ENCODE data around the gene IFITM1. TPM values are rescaled to one million over a fixed set of nuclear protein-coding genes. Genes with fewer than 3 reads are reported as not detected.

The IFITM1 gene
- total RNA-seq, 2 experiments from 2014 or later: 286 to 306 TPM

DNA sequence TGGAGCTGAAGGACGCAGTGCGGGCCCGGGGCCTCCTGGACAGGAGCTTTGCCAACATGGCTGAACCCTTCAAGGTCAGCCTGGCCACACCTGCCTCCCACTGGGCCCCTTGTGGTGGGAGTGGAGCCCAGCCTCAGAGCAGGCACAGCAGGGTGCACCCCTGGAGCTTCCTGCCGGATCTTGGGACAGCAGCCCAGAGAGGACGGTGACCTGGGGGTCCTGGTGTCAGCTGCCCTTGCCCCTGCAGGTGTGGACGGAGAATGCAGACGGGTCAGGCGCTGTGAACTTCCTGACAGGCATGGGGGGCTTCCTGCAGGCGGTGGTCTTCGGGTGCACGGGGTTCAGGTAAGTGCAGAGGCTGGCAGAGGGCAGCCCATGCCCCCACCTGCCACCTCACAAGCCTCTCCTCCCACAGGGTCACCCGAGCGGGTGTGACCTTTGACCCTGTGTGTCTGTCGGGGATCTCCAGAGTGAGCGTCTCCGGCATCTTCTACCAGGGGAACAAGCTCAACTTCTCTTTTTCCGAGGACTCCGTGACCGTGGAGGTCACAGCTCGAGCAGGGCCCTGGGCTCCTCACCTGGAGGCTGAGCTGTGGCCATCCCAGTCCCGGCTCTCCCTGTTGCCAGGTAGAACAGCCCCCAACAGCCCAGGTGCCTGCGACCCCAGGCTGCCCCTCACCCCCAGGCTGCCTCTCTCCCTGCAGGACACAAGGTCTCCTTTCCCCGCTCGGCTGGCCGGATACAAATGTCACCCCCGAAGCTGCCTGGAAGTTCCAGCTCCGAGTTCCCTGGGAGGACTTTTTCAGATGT lies 19.8 kb upstream of the IFITM1 start:
- POLR2A ChIA-PET: interaction anchor here (1.2 to 1.4 kb wide), 2 partner anchors 25 to 26 kb away, joined by 4 to 5 read pairs; no protein-coding TSS in a partner anchor
- no peak overlapping the region for H3K27ac ChIP-seq (ENCODE audit: low read depth in 1 of 2, low read length in 2 of 2)
- H3K4me3 Mint-ChIP-seq: no peak overlapping the region
- no peaks in the 10 kb centered on the region for H3K9me3 Mint-ChIP-seq
- intact Hi-C loops (cut with DNase I, micrococcal nuclease): no loop called here
- no peaks in the 10 kb centered on the region for H3K27me3 Mint-ChIP-seq
- no peaks in the 10 kb centered on the region for H3K9me3 ChIP-seq (ENCODE audit: control insufficient read depth in 1 of 2, insufficient read depth in 1 of 2, low read length in 2 of 2)
- peaks cover 13% of the 10 kb centered on the region for H3K36me3 ChIP-seq (ENCODE audit: insufficient read depth, low read length)
- CTCF ChIA-PET: interaction anchor here (1.8 kb wide), 1 partner anchor 44 kb away, joined by 7 read pairs; no protein-coding TSS in a partner anchor
- peaks cover 22% of the 10 kb centered on the region for H3K36me3 Mint-ChIP-seq (ENCODE audit: low read depth)
- TF ChIP-seq, protein P1, sequence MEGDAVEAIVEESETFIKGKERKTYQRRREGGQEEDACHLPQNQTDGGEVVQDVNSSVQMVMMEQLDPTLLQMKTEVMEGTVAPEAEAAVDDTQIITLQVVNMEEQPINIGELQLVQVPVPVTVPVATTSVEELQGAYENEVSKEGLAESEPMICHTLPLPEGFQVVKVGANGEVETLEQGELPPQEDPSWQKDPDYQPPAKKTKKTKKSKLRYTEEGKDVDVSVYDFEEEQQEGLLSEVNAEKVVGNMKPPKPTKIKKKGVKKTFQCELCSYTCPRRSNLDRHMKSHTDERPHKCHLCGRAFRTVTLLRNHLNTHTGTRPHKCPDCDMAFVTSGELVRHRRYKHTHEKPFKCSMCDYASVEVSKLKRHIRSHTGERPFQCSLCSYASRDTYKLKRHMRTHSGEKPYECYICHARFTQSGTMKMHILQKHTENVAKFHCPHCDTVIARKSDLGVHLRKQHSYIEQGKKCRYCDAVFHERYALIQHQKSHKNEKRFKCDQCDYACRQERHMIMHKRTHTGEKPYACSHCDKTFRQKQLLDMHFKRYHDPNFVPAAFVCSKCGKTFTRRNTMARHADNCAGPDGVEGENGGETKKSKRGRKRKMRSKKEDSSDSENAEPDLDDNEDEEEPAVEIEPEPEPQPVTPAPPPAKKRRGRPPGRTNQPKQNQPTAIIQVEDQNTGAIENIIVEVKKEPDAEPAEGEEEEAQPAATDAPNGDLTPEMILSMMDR (IDR thresholded peaks at IDR 0.05): no peak
- ATAC-seq (ENCODE audit: poor library complexity) (no peak), DNase-seq (no peak)
- H3K27ac Mint-ChIP-seq: no peak overlapping the region
- peaks cover 29% of the 10 kb centered on the region for H3K4me1 Mint-ChIP-seq (ENCODE audit: low read depth)
- no peak overlapping the region for H3K4me3 ChIP-seq (ENCODE audit: low read length)
- no peaks in the 10 kb centered on the region for H3K27me3 ChIP-seq (ENCODE audit: control insufficient read depth in 1 of 2, insufficient read depth in 2 of 2, low read length in 2 of 2)
- peaks cover 38% of the 10 kb centered on the region for H3K4me1 ChIP-seq (ENCODE audit: insufficient read depth, low read length)

DNA sequence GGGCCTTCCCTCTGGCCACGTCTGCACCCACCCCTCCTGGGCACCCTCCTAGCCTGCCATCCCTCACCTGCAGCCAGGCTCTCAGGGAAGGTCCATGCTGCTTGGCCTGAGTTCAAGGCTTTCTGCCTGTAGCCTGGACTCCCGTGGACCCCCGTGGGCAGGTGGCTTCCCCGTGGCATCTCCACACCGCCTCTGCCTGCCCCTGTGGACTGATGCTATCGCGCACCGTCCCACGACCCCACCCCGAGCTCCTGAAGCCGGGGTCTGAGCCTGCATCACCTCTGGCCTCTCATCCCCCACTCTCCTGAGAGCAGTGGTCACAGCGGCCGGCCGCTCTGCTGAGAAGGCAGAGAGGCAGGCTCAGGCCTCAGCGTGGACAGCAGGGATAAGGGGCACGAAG lies 19.1 kb upstream of the IFITM1 start:
- TF ChIP-seq, protein P1 (IDR thresholded peaks at IDR 0.05): no peak
- no peaks in the 10 kb centered on the region for H3K9me3 Mint-ChIP-seq
- peaks cover 40% of the 10 kb centered on the region for H3K4me1 ChIP-seq (ENCODE audit: insufficient read depth, low read length)
- H3K4me1 Mint-ChIP-seq (ENCODE audit: low read depth): peaks cover 28% of the 10 kb centered on the region
- no peaks in the 10 kb centered on the region for H3K27me3 Mint-ChIP-seq
- no peak overlapping the region for H3K27ac Mint-ChIP-seq
- no peak for ATAC-seq (ENCODE audit: poor library complexity)
- intact Hi-C loops (cut with DNase I, micrococcal nuclease): no loop called here
- no peak overlapping the region for H3K4me3 Mint-ChIP-seq
- H3K9me3 ChIP-seq (ENCODE audit: control insufficient read depth in 1 of 2, insufficient read depth in 1 of 2, low read length in 2 of 2): no peaks in the 10 kb centered on the region
- no peak overlapping the region for H3K4me3 ChIP-seq (ENCODE audit: low read length)
- ChIA-PET CTCF (interaction anchor here (1.8 kb wide), 1 partner anchor 44 kb away, joined by 7 read pairs; no protein-coding TSS in a partner anchor), POLR2A (interaction anchor here (1.2 to 1.4 kb wide), 2 partner anchors 26 to 27 kb away, joined by 4 to 5 read pairs; no protein-coding TSS in a partner anchor)
- no peak overlapping the region for H3K27ac ChIP-seq (ENCODE audit: low read depth in 1 of 2, low read length in 2 of 2)
- peaks cover 13% of the 10 kb centered on the region for H3K36me3 ChIP-seq (ENCODE audit: insufficient read depth, low read length)
- peaks cover 18% of the 10 kb centered on the region for H3K36me3 Mint-ChIP-seq (ENCODE audit: low read depth)
- no peaks in the 10 kb centered on the region for H3K27me3 ChIP-seq (ENCODE audit: control insufficient read depth in 1 of 2, insufficient read depth in 2 of 2, low read length in 2 of 2)
- DNase-seq: no peak

DNA sequence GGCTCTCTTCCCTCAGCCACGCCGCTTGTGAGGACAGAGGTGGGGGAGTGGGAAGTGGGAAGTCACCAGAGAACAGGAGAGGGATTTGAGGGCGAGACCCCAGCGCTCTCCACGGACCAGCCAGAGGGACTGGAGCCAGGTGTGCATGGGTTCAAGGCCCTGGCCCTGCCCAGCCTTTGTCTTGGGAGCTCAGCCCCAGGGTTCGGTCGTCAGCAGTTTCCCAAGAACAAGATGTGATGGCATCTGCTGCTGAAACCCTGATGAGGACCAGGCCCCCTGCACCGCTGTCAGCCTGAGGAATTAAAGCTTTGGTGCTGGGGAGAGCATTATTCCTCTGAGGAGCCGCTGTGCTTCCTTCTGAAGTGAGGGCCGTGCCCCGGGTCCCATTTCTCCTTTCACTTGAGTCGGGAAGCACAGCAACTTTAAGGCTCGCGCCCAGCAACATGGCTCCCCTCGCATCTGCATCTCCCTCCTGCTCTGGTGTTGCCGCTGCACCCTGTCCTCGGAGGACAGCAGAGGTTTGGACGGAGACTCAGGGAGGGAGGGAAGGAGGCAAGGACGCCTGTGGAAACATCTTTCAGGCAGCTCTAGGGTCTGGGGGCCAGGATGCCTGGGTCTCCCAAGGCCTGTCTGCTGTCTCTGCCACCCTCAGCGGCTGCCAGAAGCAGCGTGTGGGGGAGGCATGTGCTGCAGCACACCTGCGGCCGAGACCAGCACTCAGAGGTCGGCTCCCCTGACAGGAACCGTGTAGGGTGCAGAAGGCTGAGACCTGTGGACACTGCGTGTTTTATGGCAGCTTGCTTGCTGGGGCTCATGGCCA lies 18.3 kb upstream of the IFITM1 start:
- no peak overlapping the region for H3K4me3 ChIP-seq (ENCODE audit: low read length)
- peaks cover 13% of the 10 kb centered on the region for H3K36me3 ChIP-seq (ENCODE audit: insufficient read depth, low read length)
- Mint-ChIP-seq H3K27me3 (no peaks in the 10 kb centered on the region), H3K36me3 (ENCODE audit: low read depth) (peaks cover 13% of the 10 kb centered on the region), H3K9me3 (no peaks in the 10 kb centered on the region), H3K27ac (no peak overlapping the region), H3K4me3 (no peak overlapping the region), H3K4me1 (ENCODE audit: low read depth) (peaks cover 20% of the 10 kb centered on the region)
- peaks cover 39% of the 10 kb centered on the region for H3K4me1 ChIP-seq (ENCODE audit: insufficient read depth, low read length)
- H3K27me3 ChIP-seq (ENCODE audit: control insufficient read depth in 1 of 2, insufficient read depth in 2 of 2, low read length in 2 of 2): no peaks in the 10 kb centered on the region
- TF ChIP-seq, protein P1 (IDR thresholded peaks at IDR 0.05): no peak
- POLR2A ChIA-PET: interaction anchor here (1.4 kb wide), 1 partner anchor 27 kb away, joined by 4 read pairs; no protein-coding TSS in a partner anchor
- H3K27ac ChIP-seq (ENCODE audit: low read depth in 1 of 2, low read length in 2 of 2): no peak overlapping the region
- CTCF ChIA-PET: no interaction called here
- H3K9me3 ChIP-seq (ENCODE audit: control insufficient read depth in 1 of 2, insufficient read depth in 1 of 2, low read length in 2 of 2): no peaks in the 10 kb centered on the region
- DNase-seq: no peak
- ATAC-seq (ENCODE audit: poor library complexity): no peak
- intact Hi-C loops (cut with DNase I, micrococcal nuclease): no loop called here
